SK-N-SH (cell line): ENCODE results near the gene RAPGEFL1. TPM values are rescaled to one million over a fixed set of nuclear protein-coding genes. Genes with fewer than 3 reads are reported as not detected.

Source experiments
- CTCF ChIA-PET: fragments of 300-600, 350-600 bp; formaldehyde crosslinking; extraction: SDS; loops from one replicate; lab custom pipeline; 2021; lab: Yijun Ruan, JAX
- POLR2A ChIA-PET: fragments of 350-600 bp; sonication (Branson Sonifier 250); formaldehyde crosslinking; extraction: SDS; loops from one replicate; lab custom pipeline; 2020; ENCODE audit warnings: antibody characterized with exemption, inconsistent platforms; lab: Yijun Ruan, JAX
- DNase-seq: peaks from one replicate; pipeline ENCODE4 v3.0.0; 2012
- H2AFZ ChIP-seq: fragments of 200-600 bp; sonication (generic); 2 replicates; pipeline ENCODE4 v1.8.1; 2016; ENCODE audit warnings: antibody characterized with exemption, mild to moderate bottlenecking, low read depth
- H3F3A ChIP-seq: fragments of 200-600 bp; sonication (generic); replicated peaks from 2 replicates; pipeline ENCODE3; 2016; ENCODE audit warnings: antibody characterized with exemption, mild to moderate bottlenecking; ENCODE audit not compliant: insufficient read depth
- H3K27ac ChIP-seq, 2 experiments: fragments of 200-500 bp in 1 of 2; fragments of 200-600 bp in 1 of 2; sonication (Bioruptor generic) in 1 of 2; sonication (generic), shearing (Covaris generic) in 1 of 2; 2 replicates each; pipeline versions ENCODE4 v1.5.1 to v1.6.1; 2014 to 2016; ENCODE audit warnings: low read depth in 2 of 2, inconsistent platforms in 1 of 2, low read length in 1 of 2, mild to moderate bottlenecking in 1 of 2, mixed read lengths in 1 of 2
- H3K27me3 ChIP-seq: fragments of 200-600 bp; sonication (generic), shearing (Covaris generic); 2 replicates; pipeline ENCODE4 v1.6.1; 2016; ENCODE audit warnings: mixed run types; ENCODE audit not compliant: insufficient read depth
- H3K36me3 ChIP-seq, 2 experiments: fragments of 200-500 bp in 1 of 2; fragments of 200-600 bp in 1 of 2; sonication (Bioruptor generic) in 1 of 2; sonication (generic) in 1 of 2; replicated peaks in 1 of 2; 2 replicates each; pipeline versions ENCODE3 to v1.5.1; 2014 to 2016; ENCODE audit warnings: low read length in 1 of 2, mild to moderate bottlenecking in 1 of 2; ENCODE audit not compliant: insufficient read depth in 2 of 2, control insufficient read depth in 1 of 2
- H3K4me1 ChIP-seq, 2 experiments: fragments of 200-500 bp in 1 of 2; fragments of 200-600 bp in 1 of 2; sonication (Bioruptor generic) in 1 of 2; sonication (generic), shearing (Covaris generic) in 1 of 2; 2 replicates each; pipeline versions ENCODE4 v1.5.1 to v1.6.1; 2014 to 2016; ENCODE audit warnings: low read depth in 1 of 2, low read length in 1 of 2, mixed run types in 1 of 2; ENCODE audit not compliant: insufficient read depth in 2 of 2, control insufficient read depth in 1 of 2
- H3K4me2 ChIP-seq: fragments of 200-600 bp; sonication (generic), shearing (Covaris generic); 2 replicates; pipeline ENCODE4 v1.6.1; 2017; ENCODE audit warnings: mixed run types
- H3K4me3 ChIP-seq, 2 experiments: fragments of 200-500 bp in 1 of 2; fragments of 200-600 bp in 1 of 2; sonication (Bioruptor generic) in 1 of 2; sonication (generic), shearing (Covaris generic) in 1 of 2; 2 replicates each; pipeline versions ENCODE4 v1.5.1 to v1.8.1; 2014 to 2016; ENCODE audit warnings: low read depth in 2 of 2, inconsistent platforms in 1 of 2, low read length in 1 of 2, mild to moderate bottlenecking in 1 of 2, mixed read lengths in 1 of 2, moderate library complexity in 1 of 2
- H3K79me2 ChIP-seq: fragments of 200-600 bp; sonication (generic); 2 replicates; pipeline ENCODE4 v1.8.1; 2017; ENCODE audit warnings: mild to moderate bottlenecking; ENCODE audit not compliant: insufficient read depth
- H3K9ac ChIP-seq: fragments of 200-600 bp; sonication (generic); 2 replicates; pipeline ENCODE4 v1.6.1; 2017; ENCODE audit warnings: mixed run types
- H3K9me2 ChIP-seq: fragments of 200-600 bp; sonication (generic); 2 replicates; pipeline ENCODE4 v1.6.1; 2017; ENCODE audit warnings: mixed run types
- H3K9me3 ChIP-seq: fragments of 200-600 bp; sonication (generic); 2 replicates; pipeline ENCODE4 v1.6.1; 2017; ENCODE audit warnings: mixed run types, mild to moderate bottlenecking, moderate library complexity
- H4K20me1 ChIP-seq: fragments of 200-600 bp; sonication (generic); 2 replicates; pipeline ENCODE4 v1.6.1; 2017; ENCODE audit warnings: mild to moderate bottlenecking, mixed run types; ENCODE audit not compliant: insufficient read depth
- FOSL2 ChIP-seq: IDR thresholded peaks from 2 replicates; pipeline ENCODE4 v1.4.0; 2012; ENCODE audit warnings: low read depth, mild to moderate bottlenecking, moderate library complexity, borderline replicate concordance
- NRF1 ChIP-seq: IDR thresholded peaks from 2 replicates; pipeline ENCODE4 v1.6.1; 2012; ENCODE audit warnings: low read depth, mild to moderate bottlenecking, low read length
- SMC3 ChIP-seq: IDR thresholded peaks from 2 replicates; pipeline ENCODE4 v1.6.1; 2012; ENCODE audit warnings: low read depth, low read length, improper control_type of control experiment
- whole genome bisulfite sequencing: methylation state at CpG from one replicate; pipeline ENCODE4 v1.1.6; 2017; ENCODE audit warnings: low lambda C conversion rate; 5-methylcytosine and 5-hydroxymethylcytosine counted together
- polyA plus RNA-seq, 3 experiments: library from polyadenylated mRNA; depleted of rRNA; stranded (reverse); fragments of >200 nt; gene quantifications; 2 replicates each; pipeline ENCODE4 v1.2.3, GENCODE V29; 2012
- TF ChIP-seq, protein P1 (sequence below): fragments of 150-350 bp; IDR thresholded peaks from 2 replicates; pipeline ENCODE4 v1.6.1; 2016; ENCODE audit warnings: mild to moderate bottlenecking, low read depth, low read length
- TF ChIP-seq, protein P2 (sequence below): IDR thresholded peaks from 2 replicates; pipeline ENCODE4; 2012
- TF ChIP-seq, protein P3 (sequence below): fragments of 200-600 bp; sonication (generic); IDR thresholded peaks from 2 replicates; pipeline ENCODE4 v1.6.1; 2017; ENCODE audit warnings: antibody characterized with exemption, mild to moderate bottlenecking, moderate library complexity

RAPGEFL1 gene
- polyA plus RNA-seq, 1 of the 3 experiments (the other 2 are of a cell fraction), result 5.9 TPM

DNA sequence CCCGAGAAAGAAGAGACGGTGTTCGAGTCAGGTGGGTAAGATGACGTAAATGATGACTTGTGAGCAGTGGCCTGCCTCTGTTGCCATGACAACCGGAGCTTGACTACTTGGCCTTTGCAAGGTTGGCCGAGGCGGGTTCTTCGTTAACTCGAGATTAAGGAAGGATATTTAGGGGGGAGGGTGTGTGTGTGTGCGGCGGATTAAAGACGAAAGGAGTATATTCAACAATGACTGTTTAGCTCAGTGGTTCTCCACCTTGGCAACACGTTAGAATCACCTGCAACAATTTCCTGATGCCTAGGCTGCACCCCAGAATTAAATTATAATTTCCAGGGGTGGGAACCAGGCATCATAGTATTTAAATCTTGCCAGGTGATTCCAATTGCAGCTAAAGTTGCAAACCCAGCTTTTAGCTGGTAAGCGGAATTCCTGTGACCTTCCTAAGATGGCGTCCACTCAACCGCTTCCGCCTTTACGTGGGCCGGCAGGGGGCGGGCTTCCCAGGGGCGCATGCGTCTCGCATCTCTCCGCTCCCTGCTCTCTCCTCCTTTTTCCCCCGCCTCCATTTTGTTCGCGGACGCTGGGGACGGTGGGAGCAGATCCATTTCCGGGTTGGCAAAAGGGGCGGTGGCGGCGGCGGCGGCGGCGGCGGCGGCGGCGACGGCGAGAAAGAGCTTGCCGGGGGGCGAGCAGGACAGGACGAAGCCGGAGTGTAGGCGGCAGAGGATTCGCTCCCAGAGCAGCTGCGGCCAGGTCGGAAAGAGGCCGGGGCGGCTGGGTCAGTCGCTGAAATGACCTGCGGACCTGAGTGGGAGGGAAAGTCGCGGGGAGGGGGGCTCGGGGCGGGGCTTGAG lies 41.7 kb downstream of the RAPGEFL1 start, which contains the start of gene WIPF2 (continued):
- TF ChIP-seq FOSL2 (no peak), NRF1 (peak; percentile 94)

DNA sequence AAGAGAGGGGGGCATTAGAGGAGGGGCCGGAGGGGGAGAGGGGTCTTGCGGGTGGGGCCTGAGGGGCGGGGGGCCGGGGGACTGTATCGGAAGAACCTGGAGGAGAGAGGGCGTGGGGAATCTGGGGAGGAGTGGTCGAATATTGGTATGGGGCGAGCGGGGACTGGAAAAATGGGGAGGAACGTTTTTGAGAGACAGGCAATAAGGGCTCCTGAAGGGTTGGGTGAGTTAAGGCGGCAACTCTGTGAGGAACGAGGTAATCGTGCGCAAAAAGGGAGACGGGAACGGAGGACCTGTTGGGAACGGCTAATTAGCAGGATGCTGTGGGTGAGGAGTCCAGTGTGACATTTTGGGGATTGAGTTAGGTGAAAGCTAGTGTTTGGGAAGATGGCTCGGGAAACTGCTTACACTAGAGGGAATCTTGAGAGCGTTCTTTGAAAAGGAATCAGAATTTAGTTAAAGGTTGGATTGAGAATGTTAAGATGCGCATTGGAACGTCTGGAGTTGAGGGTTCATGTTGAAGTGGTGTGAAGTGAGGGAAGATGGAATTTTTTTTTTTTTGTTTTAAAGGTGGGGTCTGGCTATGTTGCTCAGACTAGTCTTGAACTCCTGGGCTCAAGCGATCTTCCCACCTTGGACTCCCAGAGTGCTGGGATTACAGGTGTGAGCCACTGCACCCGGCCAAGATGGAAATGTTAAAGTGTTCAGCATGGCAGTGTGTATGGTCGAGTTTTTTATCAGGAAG lies 42.5 kb downstream of the RAPGEFL1 start:
- DNase-seq, result peak; percentile 94
- CTCF ChIA-PET, result interaction anchor here (0.6 to 4.1 kb wide), 9 partner anchors 10 to 114 kb away, joined by 3 to 17 read pairs (median 4); partner anchors contain the start of gene RARA
- WGBS, result 2% methylated on average over 24 of the region's 24 CpGs
- TF ChIP-seq, protein P1, sequence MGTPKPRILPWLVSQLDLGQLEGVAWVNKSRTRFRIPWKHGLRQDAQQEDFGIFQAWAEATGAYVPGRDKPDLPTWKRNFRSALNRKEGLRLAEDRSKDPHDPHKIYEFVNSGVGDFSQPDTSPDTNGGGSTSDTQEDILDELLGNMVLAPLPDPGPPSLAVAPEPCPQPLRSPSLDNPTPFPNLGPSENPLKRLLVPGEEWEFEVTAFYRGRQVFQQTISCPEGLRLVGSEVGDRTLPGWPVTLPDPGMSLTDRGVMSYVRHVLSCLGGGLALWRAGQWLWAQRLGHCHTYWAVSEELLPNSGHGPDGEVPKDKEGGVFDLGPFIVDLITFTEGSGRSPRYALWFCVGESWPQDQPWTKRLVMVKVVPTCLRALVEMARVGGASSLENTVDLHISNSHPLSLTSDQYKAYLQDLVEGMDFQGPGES, result no peak
- no peak for TF ChIP-seq SMC3
- TF ChIP-seq, protein P2, sequence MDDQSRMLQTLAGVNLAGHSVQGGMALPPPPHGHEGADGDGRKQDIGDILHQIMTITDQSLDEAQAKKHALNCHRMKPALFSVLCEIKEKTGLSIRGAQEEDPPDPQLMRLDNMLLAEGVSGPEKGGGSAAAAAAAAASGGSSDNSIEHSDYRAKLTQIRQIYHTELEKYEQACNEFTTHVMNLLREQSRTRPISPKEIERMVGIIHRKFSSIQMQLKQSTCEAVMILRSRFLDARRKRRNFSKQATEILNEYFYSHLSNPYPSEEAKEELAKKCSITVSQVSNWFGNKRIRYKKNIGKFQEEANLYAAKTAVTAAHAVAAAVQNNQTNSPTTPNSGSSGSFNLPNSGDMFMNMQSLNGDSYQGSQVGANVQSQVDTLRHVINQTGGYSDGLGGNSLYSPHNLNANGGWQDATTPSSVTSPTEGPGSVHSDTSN, result peak; percentile 46
- TF ChIP-seq, protein P3, sequence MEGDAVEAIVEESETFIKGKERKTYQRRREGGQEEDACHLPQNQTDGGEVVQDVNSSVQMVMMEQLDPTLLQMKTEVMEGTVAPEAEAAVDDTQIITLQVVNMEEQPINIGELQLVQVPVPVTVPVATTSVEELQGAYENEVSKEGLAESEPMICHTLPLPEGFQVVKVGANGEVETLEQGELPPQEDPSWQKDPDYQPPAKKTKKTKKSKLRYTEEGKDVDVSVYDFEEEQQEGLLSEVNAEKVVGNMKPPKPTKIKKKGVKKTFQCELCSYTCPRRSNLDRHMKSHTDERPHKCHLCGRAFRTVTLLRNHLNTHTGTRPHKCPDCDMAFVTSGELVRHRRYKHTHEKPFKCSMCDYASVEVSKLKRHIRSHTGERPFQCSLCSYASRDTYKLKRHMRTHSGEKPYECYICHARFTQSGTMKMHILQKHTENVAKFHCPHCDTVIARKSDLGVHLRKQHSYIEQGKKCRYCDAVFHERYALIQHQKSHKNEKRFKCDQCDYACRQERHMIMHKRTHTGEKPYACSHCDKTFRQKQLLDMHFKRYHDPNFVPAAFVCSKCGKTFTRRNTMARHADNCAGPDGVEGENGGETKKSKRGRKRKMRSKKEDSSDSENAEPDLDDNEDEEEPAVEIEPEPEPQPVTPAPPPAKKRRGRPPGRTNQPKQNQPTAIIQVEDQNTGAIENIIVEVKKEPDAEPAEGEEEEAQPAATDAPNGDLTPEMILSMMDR, result 0 out of 2 replicates have a peak, but pooled peaks have one; percentile 6
- no peaks in the 10 kb centered on the region for H3K9me2 ChIP-seq
- H3K9me3 ChIP-seq, result no peaks in the 10 kb centered on the region
- H3K36me3 ChIP-seq, result peaks cover 0 to 2% of the 10 kb centered on the region in 2 experiments
- H3K4me2 ChIP-seq, result peak overlapping the region; percentile 94
- peak overlapping the region; percentile 65 to 100 for H3K4me3 ChIP-seq
- H3K27ac ChIP-seq, result peak overlapping the region; percentile 86 to 94
- H3K4me1 ChIP-seq, result peaks cover 0 to 4% of the 10 kb centered on the region in 2 experiments; a peak in 1 of 4 replicates
- H3K79me2 ChIP-seq, result peaks cover 45% of the 10 kb centered on the region
- H3K9ac ChIP-seq, result peak overlapping the region; percentile 86
- peaks cover 8% of the 10 kb centered on the region for H3F3A ChIP-seq
- POLR2A ChIA-PET, result interaction anchor here (0.6 to 1.7 kb wide), 8 partner anchors 11 to 120 kb away, joined by 3 to 7 read pairs (median 4); partner anchors contain the start of gene CASC3
- peak overlapping the region; percentile 90 for H2AFZ ChIP-seq
- H3K27me3 ChIP-seq, result no peaks in the 10 kb centered on the region
- H4K20me1 ChIP-seq, result peaks cover 5% of the 10 kb centered on the region; the same call in 1 of the 2 replicates
